Neuronal stem cell (in vitro differentiated cells): ENCODE results near the gene CHTOP.

Source experiments
- DNase-seq: peaks from one replicate; pipeline ENCODE4 v3.0.0-alpha.2; 2013; ENCODE audit warnings: low spot score
- H2AFZ ChIP-seq: one replicate; pipeline ENCODE4 v1.6.1; 2013; ENCODE audit warnings: mild to moderate bottlenecking, low read length, inconsistent platforms
- H2AK5ac ChIP-seq: 2 replicates; pipeline ENCODE4 v1.6.1; 2013; ENCODE audit warnings: low read depth, mild to moderate bottlenecking, inconsistent platforms, low read length, moderate library complexity, mixed read lengths
- H2BK120ac ChIP-seq: 2 replicates; pipeline ENCODE4 v1.6.1; 2013; ENCODE audit warnings: low read depth, mild to moderate bottlenecking, inconsistent platforms, low read length, moderate library complexity, mixed read lengths
- H2BK12ac ChIP-seq: one replicate; pipeline ENCODE4 v1.6.1; 2013; ENCODE audit warnings: low read length, inconsistent platforms
- H2BK15ac ChIP-seq: 2 replicates; pipeline ENCODE4 v1.6.1; 2013; ENCODE audit warnings: mild to moderate bottlenecking, low read length, inconsistent platforms, mixed read lengths
- H2BK5ac ChIP-seq: one replicate; pipeline ENCODE4 v1.6.1; 2013; ENCODE audit warnings: inconsistent platforms, mild to moderate bottlenecking, low read length, moderate library complexity
- H3K14ac ChIP-seq: one replicate; pipeline ENCODE4 v1.6.1; 2013; ENCODE audit warnings: low read length, inconsistent platforms
- H3K18ac ChIP-seq: 2 replicates; pipeline ENCODE4 v1.6.1; 2013; ENCODE audit warnings: low read length, inconsistent platforms
- H3K23ac ChIP-seq: 2 replicates; pipeline ENCODE4 v1.6.1; 2013; ENCODE audit warnings: low read depth, mild to moderate bottlenecking, mixed read lengths, low read length, inconsistent platforms; ENCODE audit not compliant: poor library complexity
- H3K27ac ChIP-seq: replicated peaks from 3 replicates; pipeline ENCODE4 v1.5.1; 2013; ENCODE audit warnings: low read length, inconsistent platforms
- H3K27me3 ChIP-seq, 3 experiments: 2 replicates each; pipeline ENCODE4 v1.6.1; 2013; ENCODE audit warnings: low read length in 3 of 3, mild to moderate bottlenecking in 2 of 3, inconsistent platforms in 1 of 3, low read depth in 1 of 3, mixed read lengths in 1 of 3, moderate library complexity in 1 of 3; ENCODE audit not compliant: control insufficient read depth in 3 of 3, insufficient read depth in 3 of 3
- H3K36me3 ChIP-seq, 2 donors: replicated peaks in 1 of 2; 2 replicates each; pipeline ENCODE4 v1.6.1; 2013; ENCODE audit warnings: low read length in 2 of 2; ENCODE audit not compliant: control insufficient read depth in 2 of 2, insufficient read depth in 2 of 2
- H3K4ac ChIP-seq: 2 replicates; pipeline ENCODE4 v1.6.1; 2013; ENCODE audit warnings: inconsistent platforms, mild to moderate bottlenecking, low read length, moderate library complexity
- H3K4me1 ChIP-seq, 2 donors: 1 replicate in 1 of 2; 2 replicates in 1 of 2; pipeline ENCODE4 v1.6.1; 2013; ENCODE audit warnings: low read length in 2 of 2, low read depth in 1 of 2; ENCODE audit not compliant: control insufficient read depth in 2 of 2, insufficient read depth in 1 of 2
- H3K4me2 ChIP-seq: one replicate; pipeline ENCODE4 v1.6.1; 2013; ENCODE audit warnings: mild to moderate bottlenecking, low read length, inconsistent platforms; ENCODE audit not compliant: insufficient read depth, poor library complexity, severe bottlenecking
- H3K4me3 ChIP-seq, 2 donors: 2 replicates each; pipeline ENCODE4 v1.5.1; 2013; ENCODE audit warnings: low read length in 2 of 2, mild to moderate bottlenecking in 2 of 2, inconsistent platforms in 1 of 2, moderate library complexity in 1 of 2
- H3K79me1 ChIP-seq: one replicate; pipeline ENCODE4 v1.6.1; 2013; ENCODE audit warnings: low read depth, mild to moderate bottlenecking, inconsistent platforms, low read length, moderate library complexity
- H3K9ac ChIP-seq: one replicate; pipeline ENCODE4 v1.6.1; 2013; ENCODE audit warnings: mild to moderate bottlenecking, low read depth, low read length, inconsistent platforms; ENCODE audit not compliant: poor library complexity
- H3K9me3 ChIP-seq, 2 donors: replicated peaks in 1 of 2; 2 replicates each; pipeline versions ENCODE3 to v1.6.1; 2013; ENCODE audit warnings: low read length in 2 of 2, mild to moderate bottlenecking in 2 of 2, inconsistent platforms in 1 of 2, low read depth in 1 of 2, mixed read lengths in 1 of 2, moderate library complexity in 1 of 2; ENCODE audit not compliant: control insufficient read depth in 2 of 2, insufficient read depth in 1 of 2
- H4K8ac ChIP-seq: one replicate; pipeline ENCODE4 v1.6.1; 2013; ENCODE audit warnings: low read depth, mild to moderate bottlenecking, inconsistent platforms, low read length, moderate library complexity
- H4K91ac ChIP-seq: one replicate; pipeline ENCODE4 v1.6.1; 2013; ENCODE audit warnings: low read length, low read depth, mild to moderate bottlenecking, inconsistent platforms; ENCODE audit not compliant: poor library complexity
- WGBS, 2 donors: extraction: QIAGEN DNeasy Blood & Tissue Kit; methylation state at CpG; one replicate each; pipeline ENCODE4 v1.1.7; 2013; ENCODE audit warnings: missing lambda C conversion rate in 2 of 2, mixed read lengths in 1 of 2; ENCODE audit not compliant: insufficient read length in 2 of 2, insufficient replicate concordance in 1 of 2; ENCODE audit errors: extremely low coverage in 2 of 2; 5-methylcytosine and 5-hydroxymethylcytosine counted together

The CHTOP gene

GRCh38 chr1:153677718-153678518, 44.1 kb downstream of the CHTOP start:
- WGBS, 2 donors, result no CpG with 5 or more reads among the region's 29 CpGs
- Histone ChIP-seq H3K4ac (no peak overlapping the region), H3K4me3 (peak overlapping the region; percentile 22 to 31), H2BK120ac (no peak overlapping the region), H3K27ac (no peak overlapping the region), H3K36me3 (no peaks in the 10 kb centered on the region), H4K8ac (no peak overlapping the region), H3K9ac (peak overlapping the region; percentile 67), H2BK12ac (no peak overlapping the region), H3K79me1 (peaks cover 3% of the 10 kb centered on the region), H3K18ac (peak overlapping the region; percentile 96), H2BK5ac (no peak overlapping the region), H3K4me2 (peak overlapping the region; percentile 90), H3K4me1 (peaks cover 8 to 11% of the 10 kb centered on the region in 2 donors), H2AFZ (peak overlapping the region; percentile 91), H2AK5ac (no peak overlapping the region), H3K23ac (peak overlapping the region; percentile 99), H4K91ac (no peak overlapping the region), H3K27me3 (peaks cover 20 to 52% (median 40%) of the 10 kb centered on the region in 3 experiments), H2BK15ac (peak overlapping the region; percentile 93), H3K14ac (no peak overlapping the region), H3K9me3 (peaks cover 0 to 2% of the 10 kb centered on the region in 2 donors)
- no peak for DNase-seq

GRCh38 chr1:153678519-153679336, 44.9 kb downstream of the CHTOP start, which contains the start of gene NPR1:
Gene NPR1 (plus strand): TSS chr1:153678688. CDS start chr1:153679109, 421 bp downstream.
- Histone ChIP-seq H3K36me3 (no peaks in the 10 kb centered on the region), H3K27ac (no peak within 1 kb of the TSS), H3K79me1 (peaks cover 3% of the 10 kb centered on the region), H4K91ac (no peak within 1 kb of the TSS), H2BK15ac (peak within 1 kb of the TSS; percentile 93), H3K23ac (peak within 1 kb of the TSS; percentile 99), H3K14ac (peak within 1 kb of the TSS; percentile 91), H2AFZ (peak within 1 kb of the TSS; percentile 91), H2AK5ac (peak within 1 kb of the TSS; percentile 57), H2BK12ac (peak within 1 kb of the TSS; percentile 78), H2BK5ac (peak within 1 kb of the TSS; percentile 57), H3K18ac (peak within 1 kb of the TSS; percentile 96), H3K4ac (no peak within 1 kb of the TSS), H4K8ac (peak within 1 kb of the TSS; percentile 9), H2BK120ac (peak within 1 kb of the TSS; percentile 92), H3K4me2 (peak within 1 kb of the TSS; percentile 90), H3K4me3 (peak within 1 kb of the TSS; percentile 31 to 81), H3K9ac (peak within 1 kb of the TSS; percentile 92), H3K27me3 (peaks cover 20 to 59% (median 40%) of the 10 kb centered on the region in 3 experiments), H3K9me3 (peaks cover 0 to 2% of the 10 kb centered on the region in 2 donors), H3K4me1 (peaks cover 8 to 11% of the 10 kb centered on the region in 2 donors)
- WGBS, 2 donors, result no CpG with 5 or more reads among the region's 78 CpGs
- no peak for DNase-seq

GRCh38 chr1:153679337-153680119, 45.7 kb downstream of the CHTOP start:
- Histone ChIP-seq H2BK120ac (peak overlapping the region; percentile 92), H3K36me3 (no peaks in the 10 kb centered on the region), H3K27me3 (peaks cover 20 to 64% (median 40%) of the 10 kb centered on the region in 3 experiments), H2BK12ac (peak overlapping the region; percentile 78), H2AFZ (peak overlapping the region; percentile 91), H3K14ac (peak overlapping the region; percentile 91), H3K4me2 (peak overlapping the region; percentile 90), H4K91ac (no peak overlapping the region), H2BK5ac (peak overlapping the region; percentile 57), H3K18ac (peak overlapping the region; percentile 96), H3K4ac (no peak overlapping the region), H3K4me3 (peak overlapping the region; percentile 31 to 81), H3K27ac (no peak overlapping the region), H3K4me1 (peaks cover 8 to 11% of the 10 kb centered on the region in 2 donors), H2AK5ac (no peak overlapping the region), H3K79me1 (peaks cover 3% of the 10 kb centered on the region), H3K9me3 (peaks cover 0 to 2% of the 10 kb centered on the region in 2 donors), H3K23ac (peak overlapping the region; percentile 99), H4K8ac (peak overlapping the region; percentile 9), H2BK15ac (peak overlapping the region; percentile 93), H3K9ac (peak overlapping the region; percentile 92)
- no peak for DNase-seq
- WGBS, 2 donors, result no CpG with 5 or more reads among the region's 73 CpGs
